ENCODE measurements around the gene TOR1B.
A peak's percentile ranks its signal among the peaks of the same experiment; 100 is the strongest.

Gene TOR1B

DNA sequence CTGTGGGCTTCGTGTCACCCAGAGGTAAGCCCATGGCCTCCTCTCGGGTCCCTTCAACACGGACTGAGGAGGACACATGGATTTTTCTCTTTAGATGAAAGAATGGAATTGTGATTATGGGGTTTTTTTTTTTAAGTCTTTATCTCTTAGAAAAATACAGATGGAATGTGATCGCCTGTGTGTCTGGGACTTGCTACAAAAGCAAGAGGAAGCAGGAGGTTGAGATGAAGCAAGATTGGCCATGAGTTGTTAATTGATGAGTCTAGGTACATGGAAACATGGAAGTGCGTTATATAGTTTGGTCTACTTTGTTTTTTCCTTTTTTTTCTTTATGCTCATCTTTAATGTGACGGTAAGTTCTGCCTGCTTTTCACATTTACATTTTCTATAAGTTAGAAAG lies 46.9 kb downstream of the TOR1B start:
- no peak for DNase-seq

DNA sequence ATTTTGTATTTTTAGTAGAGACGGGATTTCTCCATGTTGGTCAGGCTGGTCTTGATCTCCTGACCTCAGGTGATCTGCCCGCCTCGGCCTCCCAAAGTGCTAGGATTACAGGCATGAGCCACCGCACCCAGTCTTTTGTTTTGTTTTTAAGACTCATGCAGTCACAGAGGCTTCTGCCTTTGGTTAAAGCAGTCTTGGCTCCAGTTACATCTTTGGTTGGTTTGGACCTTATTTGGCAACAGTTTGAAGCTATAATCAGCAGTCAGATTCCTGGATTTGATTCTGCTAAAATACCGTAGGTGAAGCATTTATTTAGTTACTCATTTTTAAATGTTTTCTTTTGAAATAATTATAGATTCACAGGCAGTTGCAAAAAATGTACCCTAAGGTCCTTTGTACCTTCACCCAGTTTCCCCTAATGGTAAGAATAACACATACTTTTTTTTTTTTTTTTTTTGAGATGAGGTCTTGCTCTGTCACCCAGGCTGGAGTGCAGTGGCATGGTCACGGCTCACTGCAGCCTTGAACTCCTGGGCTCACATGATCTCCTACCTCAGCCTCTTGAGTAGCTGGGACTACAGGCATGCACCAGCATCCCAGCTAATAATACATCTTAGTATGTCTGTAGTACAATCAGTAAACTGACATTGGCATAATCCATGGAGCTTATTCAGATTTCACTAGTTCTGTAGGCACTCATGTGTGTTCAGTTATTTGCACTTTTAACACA lies 48.0 kb downstream of the TOR1B start:
- no peak for DNase-seq

DNA sequence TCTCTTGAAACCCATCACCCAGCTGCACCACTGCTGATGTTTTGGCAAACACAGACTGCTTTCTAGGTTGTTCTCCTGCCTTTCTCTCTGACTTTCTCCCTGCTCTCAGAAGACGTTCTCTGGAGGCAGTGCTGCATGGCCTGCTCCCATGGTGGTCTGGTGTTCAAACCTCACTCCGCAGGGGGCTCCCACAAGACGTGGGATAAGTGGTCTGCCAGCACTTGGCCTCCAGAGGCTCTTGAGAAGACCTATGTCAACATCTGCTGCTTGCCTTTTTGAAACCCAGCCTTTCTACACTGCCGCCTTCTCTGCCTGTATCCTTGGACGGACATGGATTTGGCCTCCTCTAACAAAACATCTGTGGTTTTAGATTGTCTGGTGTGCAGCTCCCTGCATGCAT lies 48.8 kb downstream of the TOR1B start:
- no peak for DNase-seq

DNA sequence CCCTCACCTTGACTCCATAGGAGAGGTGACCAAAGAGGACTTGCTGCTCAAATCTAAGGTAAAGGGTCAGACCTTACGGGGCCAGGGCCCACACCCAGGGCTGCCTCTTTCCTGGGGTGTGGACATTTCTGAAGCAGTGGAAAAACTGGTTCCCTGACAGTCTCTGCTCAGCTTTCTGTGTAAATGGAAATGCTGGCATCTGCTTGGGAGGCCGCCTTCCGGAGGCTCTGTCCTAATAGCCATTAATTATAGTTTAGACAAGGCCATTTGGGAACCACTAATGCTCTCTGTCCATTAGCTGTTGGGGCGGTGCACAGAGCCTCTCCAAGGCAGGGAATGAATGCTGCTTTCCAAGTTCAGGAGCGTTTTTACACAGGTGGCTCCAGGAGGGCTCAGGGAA lies 49.6 kb downstream of the TOR1B start:
- DNase-seq: no peak

DNA sequence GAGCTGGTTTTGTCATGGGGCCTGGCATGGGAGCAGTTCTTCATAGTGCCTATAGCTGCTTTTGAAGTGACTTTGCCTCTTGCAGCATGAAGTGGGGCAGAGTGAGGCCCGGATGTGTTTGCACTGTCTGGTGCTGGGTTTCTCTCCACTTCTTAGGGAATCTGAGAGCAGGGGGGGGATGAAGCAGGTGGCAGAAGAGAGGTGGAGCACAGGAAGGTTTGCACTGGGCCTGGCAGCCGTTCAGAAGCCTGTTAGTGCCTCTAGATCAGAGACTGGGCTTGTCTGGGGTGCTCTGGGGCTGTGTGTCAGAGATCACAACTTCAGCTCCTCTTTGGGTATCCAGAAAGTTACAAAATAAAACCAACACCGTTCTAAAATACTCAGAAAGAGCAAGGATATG lies 50.6 kb downstream of the TOR1B start:
- DNase-seq: no peak

DNA sequence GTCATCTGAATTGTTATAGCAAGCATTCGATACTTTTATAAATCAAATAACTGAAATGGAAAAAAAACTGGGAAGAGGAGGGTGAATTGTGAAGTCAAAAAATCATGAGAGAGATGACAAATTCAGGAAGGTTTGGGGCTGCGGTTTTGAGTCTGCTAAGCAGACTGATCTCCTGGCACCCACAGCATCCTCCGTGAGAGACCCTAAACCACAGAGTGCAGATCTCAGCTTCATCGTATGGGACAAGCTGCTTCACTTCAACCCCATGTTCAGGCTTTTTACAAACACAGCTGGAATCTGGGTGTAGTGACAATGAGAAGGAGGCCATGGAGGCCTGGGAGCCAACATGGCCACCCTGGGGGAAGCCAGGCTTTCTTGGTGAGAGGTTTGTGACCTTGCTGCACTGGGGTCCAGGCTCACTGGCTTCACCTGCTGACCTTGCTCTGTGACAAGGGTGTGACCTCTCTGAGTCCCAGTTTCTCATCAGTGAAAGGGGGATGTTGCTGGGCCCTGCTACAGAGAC lies 51.7 kb downstream of the TOR1B start:
- DNase-seq: peak; percentile 45

DNA sequence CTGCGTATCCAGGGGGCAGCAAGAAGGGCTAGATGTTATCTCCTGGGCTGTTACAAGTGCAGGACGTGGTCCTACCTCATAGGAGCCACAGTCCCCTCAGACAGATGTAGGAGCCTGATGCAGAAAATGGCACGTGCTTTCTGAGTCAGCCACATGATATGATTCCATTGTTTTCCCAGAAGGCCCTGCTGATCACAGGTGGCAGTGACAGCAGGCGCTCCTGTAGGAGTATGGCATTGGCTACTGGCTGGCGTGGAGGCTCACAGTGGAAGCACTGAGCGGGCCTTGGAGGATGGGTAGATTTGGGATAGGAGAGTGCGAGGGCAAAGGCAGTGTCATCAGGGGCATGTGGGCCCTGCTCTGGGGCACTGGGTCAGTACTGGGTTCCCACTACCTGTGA lies 54.2 kb downstream of the TOR1B start:
- no peak for DNase-seq

DNA sequence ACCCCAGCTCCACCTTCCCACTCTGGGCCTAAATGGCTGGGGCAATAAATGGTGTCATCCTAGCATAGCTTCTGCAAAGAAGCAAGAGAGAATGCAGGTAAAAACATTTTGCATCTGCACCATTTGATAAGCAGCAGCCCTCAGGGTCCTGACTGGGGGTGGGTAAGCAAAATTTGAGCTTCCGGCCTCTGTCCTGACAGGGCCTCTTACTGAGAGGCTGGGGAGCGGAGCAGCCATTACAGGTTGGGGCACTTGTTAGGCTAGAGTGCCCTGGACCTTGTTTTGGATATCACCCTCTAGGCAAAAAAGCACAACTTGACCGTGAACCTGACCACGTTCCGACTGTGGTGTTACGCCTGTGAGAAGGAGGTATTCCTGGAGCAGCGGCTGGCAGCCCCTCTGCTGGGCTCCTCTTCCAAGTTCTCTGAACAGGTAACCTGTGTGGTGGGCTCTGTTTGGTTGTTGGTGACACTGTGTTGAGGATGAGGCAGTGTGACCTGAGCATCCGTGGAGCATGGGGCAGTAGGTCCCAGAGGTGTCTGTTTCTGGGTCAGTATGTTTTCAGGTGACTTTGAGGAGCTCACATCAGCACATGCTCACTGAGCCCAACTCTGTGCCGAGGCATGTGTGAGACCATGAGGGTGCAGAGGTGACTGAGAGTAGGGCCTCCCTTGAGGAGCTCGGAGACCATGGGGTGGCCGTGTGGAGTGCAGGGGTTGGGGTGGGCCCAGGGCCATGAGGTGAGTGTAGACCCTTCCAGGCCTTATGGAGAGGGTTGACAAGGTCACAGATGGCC lies 55.4 kb downstream of the TOR1B start:
- DNase-seq: no peak
